Measurements from ENCODE around the gene AMOTL2.

The AMOTL2 gene

GRCh38 chr3:134374105-134374790 is at the start of gene AMOTL2:
Gene AMOTL2 (minus strand): TSS chr3:134374447. CDS start chr3:134371433, 3,014 bp downstream.
- no peak for DNase-seq (ENCODE audit: low read depth in 2 of 2)

DNA sequence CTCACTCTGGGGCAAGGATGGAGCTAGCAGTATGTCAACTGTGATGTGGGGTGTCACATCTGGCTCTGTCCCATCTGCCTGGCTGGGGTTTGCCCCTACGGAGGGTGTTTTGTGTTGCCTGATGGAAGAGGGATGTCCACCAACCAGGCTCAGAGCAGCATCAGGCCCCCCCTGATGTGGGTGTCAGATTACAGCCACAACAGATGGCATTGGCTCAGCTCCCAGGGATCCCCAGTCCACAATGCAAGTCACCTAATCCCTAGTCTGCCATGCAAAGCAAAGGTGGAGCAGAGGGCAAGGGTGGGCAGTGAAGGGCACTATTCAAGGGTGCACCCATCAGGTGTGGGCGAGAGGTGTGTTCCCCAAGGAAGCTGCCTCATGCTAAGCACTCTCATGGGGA is 48.9 kb upstream of the AMOTL2 start:
- no peak for DNase-seq (ENCODE audit: low read depth in 2 of 2)

DNA sequence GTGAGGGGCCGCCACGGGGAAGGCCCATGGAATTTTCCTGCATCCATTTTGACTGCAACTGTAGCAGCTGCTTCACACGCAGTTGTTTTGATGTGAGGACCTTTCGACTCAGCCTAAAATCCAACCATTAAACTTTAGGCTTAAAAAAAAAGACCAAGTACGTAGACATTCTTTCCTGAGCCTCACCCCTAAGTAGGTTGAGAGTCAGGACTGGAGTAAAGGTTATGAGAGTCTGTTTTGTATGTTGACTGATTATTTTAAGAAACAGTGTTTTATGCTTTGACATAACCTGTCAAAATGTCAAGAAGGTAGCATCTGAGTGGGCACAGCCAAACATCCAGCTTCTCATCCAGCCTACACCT is 45.7 kb upstream of the AMOTL2 start:
- DNase-seq (ENCODE audit: low read depth in 2 of 2) = no peak

DNA sequence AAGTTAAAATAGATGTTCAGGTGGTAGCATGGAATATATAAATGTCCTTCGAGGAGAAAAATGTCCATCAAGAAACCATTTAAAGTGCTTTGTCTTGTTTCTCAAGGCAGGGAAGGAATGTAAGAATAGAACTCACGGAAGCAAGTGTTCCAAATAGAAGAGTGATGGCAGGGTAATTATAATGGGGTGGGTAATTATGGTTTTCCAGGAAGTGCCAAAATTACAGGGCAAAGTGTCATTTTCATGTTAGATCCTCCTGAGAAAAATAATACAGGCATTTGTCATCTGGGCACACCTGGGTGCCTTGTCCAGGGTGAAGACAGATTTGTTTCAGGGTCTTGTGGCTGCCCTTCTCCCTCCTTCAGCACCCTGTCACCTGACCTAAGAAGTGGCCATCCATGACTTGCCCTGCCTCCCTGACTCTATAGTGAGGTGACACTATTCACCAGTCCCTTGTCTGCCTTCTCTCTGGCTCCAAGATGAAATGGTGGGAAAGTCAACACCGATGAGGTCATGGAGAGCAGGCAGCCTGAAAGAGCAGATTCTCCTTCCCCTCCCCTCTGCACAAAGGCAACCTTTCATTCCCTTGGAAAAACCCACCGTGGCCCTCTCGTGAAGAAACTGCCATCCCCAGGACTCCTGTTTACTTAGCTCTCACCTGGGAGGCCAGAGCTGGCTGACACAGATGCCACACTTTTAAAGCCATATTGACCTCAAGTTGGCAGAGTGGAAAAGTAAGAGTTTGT is 45.1 kb upstream of the AMOTL2 start:
- DNase-seq (ENCODE audit: low read depth in 2 of 2) = no peak

GRCh38 chr3:134409041-134409440 is 34.8 kb upstream of the AMOTL2 start:
- DNase-seq (ENCODE audit: low read depth in 2 of 2) = no peak

DNA sequence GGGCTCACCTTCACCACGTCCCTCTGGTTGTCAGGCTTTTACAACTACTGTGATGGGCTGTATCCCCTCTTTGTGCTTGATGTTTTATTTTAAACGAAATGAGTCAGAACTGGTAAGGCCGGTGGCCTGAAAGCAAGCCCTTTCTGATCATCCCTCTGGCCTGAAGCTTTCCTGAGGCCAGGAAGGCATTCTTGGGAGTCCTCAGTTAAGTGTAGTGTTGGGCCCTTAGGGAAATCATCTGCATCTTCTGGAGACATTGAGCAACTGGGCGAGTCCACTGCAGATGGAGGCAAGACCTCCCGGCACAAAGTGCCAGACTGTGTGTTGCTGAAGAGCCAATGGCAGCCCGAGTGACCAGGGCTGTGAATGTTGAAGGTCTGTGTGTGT is 33.0 kb upstream of the AMOTL2 start:
- DNase-seq (ENCODE audit: low read depth in 2 of 2) = no peak

- DNase-seq (ENCODE audit: low read depth in 2 of 2) = no peak
Observed at GRCh38 chr3:134406331-134407238, 32.3 kb upstream of the AMOTL2 start.

DNA sequence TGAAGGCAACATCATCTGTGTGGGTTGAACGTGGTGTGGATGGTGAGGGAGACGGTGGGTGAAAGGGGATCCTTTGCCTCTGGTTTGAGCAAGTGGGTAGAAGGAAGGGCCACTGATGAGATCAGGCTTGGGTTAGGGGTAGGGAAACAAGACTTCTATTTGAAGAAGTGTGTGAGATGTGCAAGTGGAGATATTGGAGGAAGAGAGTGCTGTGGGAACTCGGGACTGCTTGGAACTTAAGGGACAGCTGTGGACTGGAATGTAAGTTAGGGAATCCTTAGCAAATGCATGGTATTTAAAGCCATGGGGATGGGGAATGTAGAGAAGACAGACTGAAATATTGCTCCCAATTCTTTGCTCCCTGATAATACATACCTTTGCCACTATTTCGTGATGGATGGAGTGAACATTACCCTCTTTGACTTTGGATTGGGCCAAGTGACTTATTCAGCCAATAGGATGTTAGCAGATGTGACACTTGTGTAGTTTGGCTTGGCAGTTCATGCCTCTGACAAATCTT is 30.2 kb upstream of the AMOTL2 start:
- DNase-seq (ENCODE audit: low read depth in 2 of 2) = no peak

DNA sequence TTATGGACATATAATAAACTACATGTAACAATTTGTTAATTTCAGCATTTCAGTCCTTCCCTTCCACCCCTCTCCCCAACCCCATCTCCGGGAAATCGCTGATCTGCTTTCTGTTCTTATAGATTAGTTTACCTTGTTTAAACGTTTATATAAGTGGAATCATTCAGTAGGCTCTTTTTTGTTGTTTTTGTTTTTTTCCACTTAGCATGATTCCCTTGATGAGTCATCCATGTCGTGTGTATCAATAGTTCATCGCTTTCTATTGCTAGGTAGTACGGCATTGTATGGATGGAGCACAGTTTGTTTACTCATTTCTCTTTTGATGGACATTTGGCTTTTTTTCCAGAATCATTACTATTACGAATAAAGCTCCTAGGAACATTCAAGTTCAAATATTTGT is 23.5 kb upstream of the AMOTL2 start:
- DNase-seq (ENCODE audit: low read depth in 2 of 2) = no peak

- DNase-seq (ENCODE audit: low read depth in 2 of 2) = no peak
Observed at GRCh38 chr3:134395103-134395502, 20.9 kb upstream of the AMOTL2 start.

- no peak for DNase-seq (ENCODE audit: low read depth in 2 of 2)
Observed at GRCh38 chr3:134394380-134394779, 20.1 kb upstream of the AMOTL2 start.

GRCh38 chr3:134393074-134393473 is 18.8 kb upstream of the AMOTL2 start:
- DNase-seq (ENCODE audit: low read depth in 2 of 2) = no peak

DNA sequence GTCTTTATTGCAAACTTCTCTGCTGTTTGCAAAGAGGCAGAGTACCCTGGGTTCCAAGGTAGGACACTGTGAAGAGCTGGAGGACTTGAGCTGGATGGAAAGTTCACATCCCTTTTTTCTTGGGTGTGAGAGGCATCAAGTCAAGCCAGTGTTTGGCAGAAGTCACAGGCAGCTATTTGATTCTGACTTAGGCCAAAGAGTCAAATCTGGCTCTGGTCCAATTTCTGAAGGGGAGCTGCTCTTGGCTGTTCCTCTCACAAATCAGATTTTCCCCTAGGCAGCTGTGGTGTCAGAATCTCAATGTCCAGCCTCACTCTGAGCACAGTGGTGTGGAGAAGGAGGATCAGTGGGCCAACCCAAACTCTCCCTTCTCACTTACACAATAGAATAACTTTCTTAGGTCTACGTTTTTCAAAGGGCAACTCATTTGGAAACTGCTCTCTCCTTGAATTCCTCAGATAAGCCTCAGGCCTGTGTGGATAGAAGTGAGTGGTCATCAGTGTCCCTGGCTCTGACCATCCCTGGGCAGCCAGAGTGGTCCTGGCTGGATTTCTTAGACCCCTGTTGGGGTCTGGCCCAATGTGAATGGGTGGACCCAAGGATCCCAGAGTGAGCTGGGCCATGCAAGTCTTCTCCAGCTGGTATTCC is 18.2 kb upstream of the AMOTL2 start:
- no peak for DNase-seq (ENCODE audit: low read depth in 2 of 2)

GRCh38 chr3:134389865-134390264 is 15.6 kb upstream of the AMOTL2 start:
- no peak for DNase-seq (ENCODE audit: low read depth in 2 of 2)

DNA sequence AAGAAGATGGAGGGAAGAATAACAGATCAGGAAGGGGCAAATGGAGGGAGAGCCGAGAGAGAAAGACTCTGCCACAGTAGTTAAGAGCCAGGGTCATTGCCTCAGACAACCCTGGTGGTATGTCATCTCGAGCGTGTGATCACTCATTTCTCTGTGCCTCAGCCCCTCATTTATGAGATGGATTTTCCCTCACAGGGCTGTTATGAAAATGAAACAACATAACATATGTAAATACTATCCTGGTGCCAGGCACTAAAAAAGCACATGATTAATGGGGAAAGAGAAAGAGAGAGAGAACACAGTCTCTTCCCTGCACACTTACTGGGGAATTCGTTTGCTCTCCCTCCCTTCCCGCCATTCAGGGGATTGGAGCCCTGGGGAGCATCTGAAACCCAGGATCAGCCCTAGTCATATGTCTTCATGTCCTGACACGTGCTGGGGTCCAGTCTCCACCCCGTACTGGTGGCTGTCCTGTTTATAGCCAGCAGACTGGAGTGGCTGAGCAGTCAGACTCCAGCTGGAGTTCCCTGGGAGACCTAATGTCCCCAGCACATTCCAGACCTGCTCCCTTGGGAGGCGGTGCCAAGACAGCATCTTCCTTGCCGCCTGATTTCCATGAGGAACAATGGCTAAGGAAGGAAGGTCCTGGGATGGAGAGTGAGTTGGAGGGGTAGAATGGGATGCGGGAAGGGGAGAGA is 14.7 kb upstream of the AMOTL2 start:
- no peak for DNase-seq (ENCODE audit: low read depth in 2 of 2)

- DNase-seq (ENCODE audit: low read depth in 2 of 2) = no peak
Observed at GRCh38 chr3:134388292-134388691, 14.0 kb upstream of the AMOTL2 start.

GRCh38 chr3:134387293-134387692 is 13.0 kb upstream of the AMOTL2 start:
- DNase-seq (ENCODE audit: low read depth in 2 of 2) = no peak

DNA sequence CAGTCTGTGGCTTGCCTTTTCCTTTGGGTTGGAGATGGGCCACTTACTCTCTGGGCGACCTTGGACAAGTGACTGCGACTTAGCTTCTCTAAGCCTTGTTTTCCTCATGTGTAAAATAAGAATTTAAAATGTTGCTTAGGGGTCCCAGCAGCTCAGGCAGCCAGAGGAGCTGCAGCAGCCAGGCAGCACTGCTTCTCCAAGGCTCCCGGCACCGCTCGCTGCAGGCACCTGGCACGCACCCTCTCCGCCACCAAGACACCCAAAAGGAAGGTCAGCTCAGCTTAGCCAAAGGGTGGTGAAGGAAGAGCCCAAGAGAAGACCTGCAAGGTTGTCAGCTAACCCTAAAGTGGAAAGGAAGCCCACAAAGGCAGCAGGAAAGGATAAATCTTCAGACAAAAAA is 10.7 kb upstream of the AMOTL2 start:
- no peak for DNase-seq (ENCODE audit: low read depth in 2 of 2)

- no peak for DNase-seq (ENCODE audit: low read depth in 2 of 2)
Observed at GRCh38 chr3:134381831-134382442, 7.7 kb upstream of the AMOTL2 start.

DNA sequence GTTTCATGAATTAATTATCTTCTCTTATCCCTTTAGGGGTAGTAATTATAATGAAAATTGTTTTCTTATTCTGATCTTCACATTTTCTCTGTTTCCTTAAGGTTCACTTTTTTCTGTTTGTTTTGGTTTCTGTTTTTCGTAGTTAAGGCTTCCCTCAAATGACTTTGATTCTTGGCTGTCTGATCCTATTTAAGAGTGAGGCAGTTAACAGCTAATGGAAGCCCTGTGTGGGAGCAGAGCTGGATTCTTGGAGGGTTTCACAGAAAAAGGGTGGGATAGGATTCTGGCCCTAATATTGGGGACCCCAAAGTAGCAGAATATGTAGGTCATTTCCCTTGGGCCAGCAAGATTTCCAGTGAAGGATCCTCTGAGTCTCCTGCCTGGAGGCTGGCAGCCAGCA is 6.8 kb upstream of the AMOTL2 start:
- no peak for DNase-seq (ENCODE audit: low read depth in 2 of 2)

DNA sequence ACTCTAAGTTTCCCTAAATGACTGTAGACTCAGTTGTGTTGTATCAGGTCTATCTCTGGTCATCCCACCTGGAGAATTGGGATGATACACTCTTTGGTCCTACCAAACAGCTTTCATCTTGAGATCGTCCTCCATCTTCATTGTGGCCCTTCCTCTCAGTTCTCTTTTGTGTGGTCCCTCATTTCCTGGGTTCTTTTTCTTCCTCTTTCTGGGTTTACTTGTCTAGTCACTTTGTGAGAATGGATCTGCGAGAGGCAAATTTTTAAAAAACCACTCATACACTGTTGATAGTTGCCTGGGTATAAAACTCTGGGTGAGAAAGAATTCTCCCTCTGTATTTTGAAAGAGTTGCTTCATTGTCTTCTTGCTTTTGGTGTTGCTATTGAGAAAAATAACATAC is 6.0 kb upstream of the AMOTL2 start:
- no peak for DNase-seq (ENCODE audit: low read depth in 2 of 2)
